C1 segment of cervical spinal cord (tissue), 14 donors: ENCODE measurements around the gene PLA2G4C.

ENCODE experiments used
- DNase-seq, 14 donors: peaks; one replicate each; lab custom pipeline; 2025; lab: John Stamatoyannopoulos, UW

The PLA2G4C gene

GRCh38 chr19:48110350-48110966 is at the start of gene PLA2G4C:
PLA2G4C (minus strand) TSS chr19:48110817; CDS start chr19:48106529, 4,288 bp downstream.
- peak; percentile 64 to 97 (median 88) for DNase-seq

DNA sequence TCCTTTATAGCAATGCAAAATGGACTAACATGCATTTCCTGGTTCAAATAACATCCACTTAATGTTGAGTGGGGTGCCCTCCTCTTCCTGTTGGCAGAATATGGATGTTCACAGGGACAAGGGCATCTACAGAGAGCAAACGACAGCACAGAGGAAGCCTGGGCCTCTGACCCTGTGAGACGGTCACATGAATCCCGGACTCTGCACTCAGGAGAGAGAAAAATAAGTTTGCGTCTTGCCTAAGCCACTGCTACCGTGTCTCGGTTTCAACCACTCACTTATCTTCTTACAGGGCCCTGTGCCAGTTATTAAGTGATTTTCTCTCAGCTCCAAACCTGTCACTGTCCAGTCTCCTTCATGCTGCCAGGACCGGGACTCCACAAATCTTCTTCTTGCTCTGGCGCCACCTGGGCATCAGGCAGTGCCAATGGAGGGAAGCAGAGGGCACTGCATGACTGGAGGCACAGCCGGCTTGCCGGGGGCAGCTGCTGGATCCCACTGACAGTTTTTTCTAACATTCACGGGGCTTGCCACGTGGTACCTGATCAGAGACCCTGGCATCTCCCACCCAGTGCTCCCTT is 47.7 kb upstream of the PLA2G4C start:
- DNase-seq, result no peak

GRCh38 chr19:48154003-48154402 is 43.4 kb upstream of the PLA2G4C start:
- no peak for DNase-seq

- peak in 13 of 14 donors; percentile 9 to 80 (median 30) for DNase-seq
These were observed 41.9 kb upstream of the PLA2G4C start for GRCh38 chr19:48152551-48152950.

DNA sequence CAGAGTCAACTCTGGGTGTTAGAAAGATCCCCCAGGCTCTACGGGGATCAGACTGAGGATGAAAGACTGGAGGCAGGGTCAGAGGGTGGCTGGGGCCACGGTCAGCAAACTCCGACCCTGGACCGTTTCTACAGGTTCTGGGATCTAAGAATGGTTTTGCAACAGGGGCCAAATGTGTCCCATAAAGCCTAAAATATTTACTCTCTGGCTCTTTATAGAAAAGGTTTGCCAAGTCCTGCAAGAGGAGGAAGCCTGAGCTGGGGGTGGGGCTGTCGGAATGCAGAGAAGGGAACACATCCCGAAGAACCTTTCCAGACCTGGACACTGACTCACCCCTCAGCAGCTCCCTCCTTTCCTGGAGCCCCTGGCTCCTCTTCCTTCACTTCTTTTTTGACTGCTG is 38.8 kb upstream of the PLA2G4C start:
- DNase-seq, result no peak

DNA sequence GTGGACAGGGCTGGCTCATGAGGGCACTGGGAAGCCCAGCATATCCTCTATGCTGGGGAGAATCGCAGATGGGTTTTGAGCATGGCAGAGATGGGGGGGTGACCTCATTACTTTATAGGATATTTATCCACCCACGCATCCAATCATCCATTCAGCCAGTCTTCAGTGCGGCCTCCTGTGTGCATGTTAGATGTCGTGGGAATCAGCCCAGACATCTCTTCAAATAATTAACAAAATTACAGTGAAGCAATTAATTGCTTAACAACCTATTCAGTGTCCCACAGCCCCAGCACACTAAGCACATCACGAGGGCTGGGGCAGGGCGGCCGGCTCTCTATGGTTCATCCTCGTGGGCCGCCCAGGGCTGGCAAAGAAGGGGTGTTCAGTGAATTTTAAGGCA is 38.0 kb upstream of the PLA2G4C start:
- no peak for DNase-seq

DNA sequence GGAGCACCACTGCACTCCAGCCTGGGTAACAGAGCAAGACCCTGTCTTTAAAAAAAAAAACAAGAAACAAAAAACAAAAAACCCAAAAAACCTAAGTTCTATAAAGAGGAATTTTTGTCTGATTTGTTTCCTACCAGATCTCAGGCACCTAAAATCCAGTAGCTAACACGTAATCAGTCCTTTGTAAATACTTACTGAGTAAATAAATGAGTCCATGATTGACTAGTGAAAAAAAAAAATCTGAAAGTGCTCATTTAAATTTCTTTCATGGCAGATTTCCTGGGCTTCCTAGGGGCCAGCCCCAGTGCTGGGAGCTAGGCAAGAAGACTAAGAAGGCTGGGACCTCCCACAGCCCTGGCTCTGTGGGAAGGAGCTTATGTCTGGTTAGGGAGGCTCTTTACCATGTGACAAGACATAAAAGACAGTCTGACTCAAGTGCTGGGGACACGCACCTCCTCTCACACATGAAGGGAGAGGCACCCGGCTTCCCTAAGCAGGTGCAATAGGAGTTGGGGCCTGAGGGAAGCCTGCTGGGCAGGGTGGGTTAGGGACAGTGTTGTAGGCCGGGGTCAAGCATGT is 37.1 kb upstream of the PLA2G4C start:
- no peak for DNase-seq

GRCh38 chr19:48139053-48139452 is 28.4 kb upstream of the PLA2G4C start:
- no peak for DNase-seq

GRCh38 chr19:48137411-48137810 is 26.8 kb upstream of the PLA2G4C start:
- no peak for DNase-seq

GRCh38 chr19:48136547-48136946 is 25.9 kb upstream of the PLA2G4C start:
- no peak for DNase-seq

- peak in 1 of 14 donors; percentile 7 for DNase-seq
These were observed 24.8 kb upstream of the PLA2G4C start for GRCh38 chr19:48135411-48135810.

DNA sequence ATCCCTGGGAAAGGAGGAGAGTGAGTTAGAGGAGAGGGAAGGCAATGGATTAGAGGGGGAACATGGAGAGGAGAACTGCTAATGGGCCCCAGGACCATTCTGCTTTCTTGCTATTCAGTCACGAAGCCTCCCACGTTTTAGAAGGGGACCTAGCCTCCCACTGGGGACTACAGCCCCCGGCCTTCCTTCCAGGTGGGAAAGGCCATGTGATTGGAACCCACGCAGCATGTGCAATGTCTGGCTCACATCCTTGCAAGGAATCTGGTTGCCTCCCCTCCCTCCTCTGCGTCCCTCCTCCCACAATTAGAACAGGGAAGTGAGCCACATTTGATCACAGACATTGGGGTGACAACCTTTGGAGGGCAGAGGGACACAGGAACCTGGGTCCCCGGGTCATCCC is 22.5 kb upstream of the PLA2G4C start:
- no peak for DNase-seq

- DNase-seq, result no peak
These were observed 16.9 kb upstream of the PLA2G4C start for GRCh38 chr19:48127561-48127960.

DNA sequence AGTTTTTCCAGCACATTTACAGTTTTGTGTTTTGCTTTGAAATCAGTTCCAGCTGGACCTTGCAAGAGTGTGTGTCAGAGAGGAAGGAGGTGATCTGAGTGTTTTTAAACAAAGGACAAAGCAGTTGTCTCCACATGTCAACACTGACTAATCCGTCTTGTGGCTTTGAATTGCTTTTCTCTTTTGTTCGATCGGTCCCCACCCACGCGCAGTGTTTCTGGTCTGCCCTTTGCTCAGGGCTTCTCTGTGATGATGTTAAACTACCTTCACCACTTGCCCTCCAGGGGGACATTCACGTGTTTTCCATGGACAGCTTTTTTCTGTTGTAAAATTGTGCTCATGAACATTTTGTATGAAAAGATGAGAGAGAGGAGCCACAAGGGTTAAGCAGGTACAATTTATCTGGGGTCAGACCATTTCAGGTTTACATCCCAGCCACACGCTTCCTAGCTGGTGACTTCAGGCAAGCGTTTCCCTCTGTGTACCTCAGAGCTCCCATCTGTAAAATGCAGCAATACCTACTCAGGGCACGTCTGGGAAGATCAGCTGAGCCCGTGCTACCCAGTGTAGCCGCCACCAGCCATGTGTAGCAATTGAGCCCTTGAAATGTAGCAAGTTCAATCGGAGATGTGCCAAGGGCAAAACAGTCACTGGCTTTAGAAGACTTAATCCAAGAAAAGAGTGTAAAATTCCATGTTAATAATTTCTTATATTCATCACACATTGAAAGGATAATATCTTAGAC is 13.5 kb upstream of the PLA2G4C start:
- DNase-seq, result peak in 7 of 14 donors; percentile 9 to 40 (median 15)

DNA sequence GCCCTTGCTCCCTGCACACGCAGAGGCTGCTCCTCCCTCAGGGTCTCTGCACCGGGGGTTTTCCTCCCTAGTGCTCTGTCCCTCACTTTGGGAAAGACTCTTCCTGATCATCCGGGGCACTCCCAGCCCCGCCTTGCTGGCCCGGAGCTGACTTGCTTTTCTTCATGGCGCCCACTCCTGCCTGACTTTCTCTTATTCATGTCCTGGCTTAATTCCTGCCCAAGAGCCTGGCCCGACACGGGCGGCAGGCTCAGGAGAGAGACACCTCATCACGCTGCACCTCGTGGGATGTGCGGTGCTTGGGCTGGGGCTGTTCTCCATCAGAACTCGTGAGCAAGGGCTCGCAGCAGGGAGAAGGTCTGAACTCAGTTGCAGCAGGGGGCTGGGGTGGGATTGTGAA is 11.8 kb upstream of the PLA2G4C start:
- DNase-seq, result no peak

DNA sequence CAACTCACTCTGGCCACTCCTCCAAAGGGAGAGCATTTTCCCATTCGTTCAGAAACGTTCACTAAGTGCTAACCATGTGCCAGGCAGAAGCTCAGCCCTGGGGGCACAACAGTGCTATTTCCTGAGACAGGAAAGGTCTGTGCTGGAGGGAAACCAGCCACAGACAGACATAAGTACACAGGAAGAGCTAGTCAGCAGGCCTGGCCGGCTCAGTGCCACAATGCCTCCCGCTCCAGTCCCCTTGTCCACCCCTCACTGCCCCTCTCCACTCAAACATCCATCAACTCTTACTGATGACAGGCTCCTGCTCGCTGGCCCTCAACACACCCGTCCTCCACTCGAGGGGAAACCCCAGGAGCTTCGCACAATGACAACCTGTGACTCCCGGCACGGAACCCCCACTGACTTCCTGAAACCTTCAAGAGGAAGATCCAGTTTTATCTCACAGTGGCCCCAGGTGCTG is 11.3 kb upstream of the PLA2G4C start:
- DNase-seq, result peak in 2 of 14 donors; percentile 15 to 31

DNA sequence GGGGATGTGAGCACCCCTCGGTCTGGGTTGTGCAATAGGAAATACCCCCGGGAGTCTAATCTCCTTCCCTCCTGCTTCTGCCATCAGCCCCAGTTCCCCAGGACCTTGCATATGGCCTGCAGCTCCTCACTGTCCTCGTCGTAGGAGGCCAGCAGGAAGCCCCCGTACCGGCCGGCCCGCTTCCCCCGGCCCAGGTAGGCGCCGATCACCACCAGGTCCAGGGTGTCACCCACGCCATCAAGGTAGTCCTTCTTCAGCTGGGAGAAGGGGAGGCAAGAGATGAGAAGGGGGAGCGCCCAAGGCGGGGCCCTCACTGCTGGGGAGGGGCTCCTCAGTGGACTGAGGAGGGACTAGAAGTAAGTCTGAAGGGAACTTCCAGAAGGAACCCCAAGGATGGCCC is 10.4 kb upstream of the PLA2G4C start:
- DNase-seq, result no peak

- no peak for DNase-seq
These were observed 9.9 kb upstream of the PLA2G4C start for GRCh38 chr19:48120505-48120904.

- no peak for DNase-seq
These were observed 7.5 kb upstream of the PLA2G4C start for GRCh38 chr19:48118131-48118517.

DNA sequence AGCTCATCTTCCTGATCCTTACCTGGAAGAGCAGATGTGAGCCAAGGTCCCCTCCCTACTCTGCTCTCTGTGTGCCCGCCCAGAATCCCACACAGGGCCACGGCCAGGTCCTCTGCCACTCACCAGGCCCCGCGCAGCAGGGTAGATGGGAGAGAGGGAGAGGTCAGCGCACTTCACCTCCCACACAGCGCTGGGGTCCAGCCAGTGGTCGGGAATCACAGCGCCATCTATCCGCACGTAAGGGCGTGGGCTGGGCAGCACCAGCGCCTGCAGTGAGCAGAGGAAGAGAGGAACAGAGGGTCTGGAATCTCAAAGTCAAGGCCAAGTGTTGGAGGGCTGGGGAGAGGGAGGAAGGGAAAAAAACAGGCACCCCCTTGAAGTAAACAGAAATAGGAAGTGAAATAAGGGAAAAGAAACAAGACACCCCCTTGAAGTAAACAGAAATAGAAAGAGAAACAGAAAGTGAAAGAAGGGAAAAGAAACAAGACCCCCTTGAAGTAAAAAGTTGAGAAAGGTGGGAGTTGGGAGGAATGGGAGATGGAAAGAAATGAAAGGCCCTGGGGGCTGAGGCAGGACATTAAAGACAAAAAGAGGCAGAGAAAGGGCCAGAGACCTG is 7.0 kb upstream of the PLA2G4C start:
- DNase-seq, result no peak

DNA sequence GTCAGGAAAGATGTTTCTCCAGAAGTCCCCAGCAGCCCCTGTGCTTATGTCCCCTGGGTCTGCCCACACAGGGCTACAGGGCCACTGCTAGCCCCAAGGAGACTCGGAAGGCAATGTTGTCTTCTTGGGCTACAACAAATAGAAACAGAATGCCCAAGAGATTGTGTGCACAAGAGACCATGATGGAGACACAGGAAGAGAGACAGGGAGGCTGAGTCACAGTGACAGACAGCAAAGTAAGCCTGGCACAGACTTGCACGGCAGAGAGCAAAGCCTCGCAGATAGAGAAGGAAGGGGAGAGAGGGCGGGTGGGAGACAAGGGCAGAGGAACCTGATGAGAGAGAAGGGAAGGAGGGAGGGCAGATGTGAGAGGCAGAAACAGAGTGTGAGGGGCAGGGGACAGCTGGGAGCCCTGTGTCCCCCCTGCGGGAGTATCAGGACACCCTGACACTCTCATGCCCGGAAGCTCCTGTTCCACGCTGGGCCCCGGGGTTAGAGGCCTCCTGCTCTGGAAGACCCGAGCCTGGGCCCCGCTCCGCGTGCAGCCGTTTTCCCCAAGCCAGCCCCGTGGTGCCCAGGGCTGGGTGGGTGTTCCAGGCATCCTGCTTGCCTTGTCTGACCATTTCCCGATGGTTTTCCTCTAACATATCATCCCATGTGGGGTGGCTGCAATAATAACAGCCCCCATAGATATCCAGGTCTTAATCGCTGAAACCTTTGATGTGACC is 2.7 kb upstream of the PLA2G4C start:
- peak in 1 of 14 donors; percentile 36 for DNase-seq
